HFF-Myc (cell line): ENCODE measurements around the gene MFSD6L.

ENCODE experiments used
- DNase-seq: peaks from one replicate; pipeline ENCODE4 v3.0.0-alpha.2; 2011; ENCODE audit warnings: low read depth; ENCODE audit errors: extremely low read depth
- H3K4me3 ChIP-seq: replicated peaks from 2 replicates; pipeline ENCODE4 v1.5.1; 2011; ENCODE audit warnings: low read depth, mild to moderate bottlenecking, control low read depth, low read length
- TF ChIP-seq, protein P1 (sequence below): IDR thresholded peaks from 2 replicates; pipeline ENCODE4 v1.5.1; 2012; ENCODE audit warnings: mild to moderate bottlenecking, low read depth, low read length, control low read depth; ENCODE audit errors: missing control alignments

The MFSD6L gene

GRCh38 chr17:8776881-8777280 is 22.3 kb downstream of the MFSD6L start:
- DNase-seq, result no peak
- H3K4me3 ChIP-seq, result no peak overlapping the region
- TF ChIP-seq, protein P1, sequence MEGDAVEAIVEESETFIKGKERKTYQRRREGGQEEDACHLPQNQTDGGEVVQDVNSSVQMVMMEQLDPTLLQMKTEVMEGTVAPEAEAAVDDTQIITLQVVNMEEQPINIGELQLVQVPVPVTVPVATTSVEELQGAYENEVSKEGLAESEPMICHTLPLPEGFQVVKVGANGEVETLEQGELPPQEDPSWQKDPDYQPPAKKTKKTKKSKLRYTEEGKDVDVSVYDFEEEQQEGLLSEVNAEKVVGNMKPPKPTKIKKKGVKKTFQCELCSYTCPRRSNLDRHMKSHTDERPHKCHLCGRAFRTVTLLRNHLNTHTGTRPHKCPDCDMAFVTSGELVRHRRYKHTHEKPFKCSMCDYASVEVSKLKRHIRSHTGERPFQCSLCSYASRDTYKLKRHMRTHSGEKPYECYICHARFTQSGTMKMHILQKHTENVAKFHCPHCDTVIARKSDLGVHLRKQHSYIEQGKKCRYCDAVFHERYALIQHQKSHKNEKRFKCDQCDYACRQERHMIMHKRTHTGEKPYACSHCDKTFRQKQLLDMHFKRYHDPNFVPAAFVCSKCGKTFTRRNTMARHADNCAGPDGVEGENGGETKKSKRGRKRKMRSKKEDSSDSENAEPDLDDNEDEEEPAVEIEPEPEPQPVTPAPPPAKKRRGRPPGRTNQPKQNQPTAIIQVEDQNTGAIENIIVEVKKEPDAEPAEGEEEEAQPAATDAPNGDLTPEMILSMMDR, result no peak

GRCh38 chr17:8776248-8776647 is 22.9 kb downstream of the MFSD6L start:
- TF ChIP-seq, protein P1, result no peak
- H3K4me3 ChIP-seq, result no peak overlapping the region
- no peak for DNase-seq

DNA sequence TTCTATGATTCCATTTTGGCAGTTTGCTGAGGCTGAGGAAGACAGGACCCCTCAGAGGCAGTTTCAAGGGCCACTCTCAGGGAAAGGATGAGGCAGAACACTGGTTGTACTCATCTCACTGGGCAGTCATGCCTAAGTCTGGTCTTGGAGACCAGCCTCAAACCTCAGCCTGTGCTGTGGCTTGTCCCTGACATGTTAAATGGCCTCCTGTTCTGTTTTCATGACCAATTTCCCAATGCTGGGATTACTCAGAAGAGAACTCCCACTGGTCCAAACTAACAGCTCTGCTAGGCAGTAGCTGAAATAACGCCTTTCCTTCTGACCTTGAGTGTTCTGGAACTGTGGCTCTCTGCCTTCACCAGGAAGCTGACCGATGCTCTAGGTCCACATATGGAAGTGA is 32.4 kb downstream of the MFSD6L start:
- H3K4me3 ChIP-seq, result no peak overlapping the region

DNA sequence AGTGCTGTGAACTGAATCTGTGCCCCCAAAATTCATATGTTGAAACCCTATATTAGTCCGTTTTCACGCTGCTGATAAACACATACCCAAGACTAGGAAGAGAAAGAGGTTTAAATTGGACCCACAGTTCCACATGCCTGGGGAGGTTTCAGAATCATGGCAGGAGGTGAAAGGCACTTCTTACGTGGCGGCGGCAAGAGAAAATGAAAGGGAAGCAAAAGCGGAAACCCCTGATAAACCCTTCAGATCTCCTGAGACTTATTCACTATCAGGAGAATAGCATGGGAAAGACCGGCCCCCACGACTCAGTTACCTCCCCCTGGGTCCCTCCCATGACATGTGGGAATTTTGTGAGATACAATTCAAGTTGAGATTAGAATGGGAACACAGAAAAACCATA is 37.2 kb downstream of the MFSD6L start:
- H3K4me3 ChIP-seq, result no peak overlapping the region
- TF ChIP-seq, protein P1, result no peak
- no peak for DNase-seq

More for the DNA sequence above, 32.4 kb downstream of the MFSD6L start:
- TF ChIP-seq, protein P1, result no peak
- DNase-seq, result no peak

DNA sequence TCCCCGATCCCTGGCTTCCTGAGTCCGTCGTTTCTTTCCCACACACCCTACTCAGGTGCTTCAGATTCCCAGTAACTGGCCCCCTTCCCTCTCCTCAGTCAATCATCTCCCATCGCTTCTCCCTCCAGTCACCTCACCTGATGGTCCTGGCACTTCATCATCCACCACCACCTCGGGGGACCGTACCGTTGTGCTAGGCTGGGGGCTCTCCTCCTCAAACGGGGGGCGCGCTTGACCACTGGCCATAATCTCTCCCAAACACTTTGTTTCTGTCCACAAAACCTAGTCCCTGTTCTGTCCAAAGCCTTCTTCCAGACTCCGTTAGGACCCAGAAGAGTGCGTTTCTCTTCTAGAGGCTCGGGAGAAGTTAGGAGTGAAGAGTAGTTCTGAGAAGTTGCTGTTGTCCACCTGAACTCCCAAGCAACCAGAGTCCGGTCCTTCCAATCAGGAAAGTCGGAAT is 41.0 kb downstream of the MFSD6L start, which contains the start of gene SPDYE4:
Gene SPDYE4 (minus strand): TSS at position 410 of the 460 bp plus-strand sequence. CDS start 164 bp downstream, at position 246.
- TF ChIP-seq, protein P1, result no peak
- no peak within 1 kb of the TSS for H3K4me3 ChIP-seq
- DNase-seq, result no peak

GRCh38 chr17:8757189-8757588 is 42.0 kb downstream of the MFSD6L start:
- no peak overlapping the region for H3K4me3 ChIP-seq
- TF ChIP-seq, protein P1, result no peak
- no peak for DNase-seq
